Astrocyte (in vitro differentiated cells and primary cell): ENCODE measurements around the gene GNG12. TPM values are rescaled to one million over a fixed set of nuclear protein-coding genes. Genes with fewer than 3 reads are reported as not detected.
A peak's percentile ranks its signal among the peaks of the same experiment; 100 is the strongest.

Experiments
- DNase-seq: peaks from one replicate; pipeline ENCODE4 v3.0.0-alpha.2; 2010; ENCODE audit warnings: low read depth
- FAIRE-seq: peaks from 2 replicates; lab custom pipeline; 2011; peaks lifted over from hg19 to GRCh38; lab: Jason Lieb, UNC
- H2AFZ ChIP-seq: 2 replicates; pipeline ENCODE4 v1.6.0; 2012; ENCODE audit warnings: low read depth, low read length, inconsistent platforms
- H3K27ac ChIP-seq: 2 replicates; pipeline ENCODE4 v1.5.1; 2011; ENCODE audit warnings: low read depth, low read length, inconsistent platforms
- H3K27me3 ChIP-seq: 2 replicates; pipeline ENCODE4 v1.6.0; 2011; ENCODE audit warnings: low read length, inconsistent platforms; ENCODE audit not compliant: insufficient read depth
- H3K36me3 ChIP-seq: 2 replicates; pipeline ENCODE4 v1.5.1; 2011; ENCODE audit warnings: low read length, inconsistent platforms; ENCODE audit not compliant: insufficient read depth
- H3K4me1 ChIP-seq: 2 replicates; pipeline ENCODE4 v1.5.1; 2011; ENCODE audit warnings: low read length, inconsistent platforms; ENCODE audit not compliant: insufficient read depth
- H3K4me2 ChIP-seq: 2 replicates; pipeline ENCODE4 v1.6.0; 2012; ENCODE audit warnings: low read length, inconsistent platforms
- H3K4me3 ChIP-seq: 2 replicates; pipeline ENCODE4 v1.5.1; 2011; ENCODE audit warnings: low read depth, mild to moderate bottlenecking, low read length, inconsistent platforms; ENCODE audit not compliant: insufficient read depth
- H3K79me2 ChIP-seq: 2 replicates; pipeline ENCODE4 v1.6.0; 2012; ENCODE audit warnings: mild to moderate bottlenecking, low read length, inconsistent platforms; ENCODE audit not compliant: insufficient read depth
- H3K9ac ChIP-seq: 2 replicates; pipeline ENCODE4 v1.6.0; 2012; ENCODE audit warnings: mild to moderate bottlenecking, low read length, inconsistent platforms
- H3K9me3 ChIP-seq: 2 replicates; pipeline ENCODE4 v1.5.1; 2012; ENCODE audit warnings: low read depth, mild to moderate bottlenecking, low read length, inconsistent platforms; ENCODE audit not compliant: insufficient read depth
- H4K20me1 ChIP-seq: 2 replicates; pipeline ENCODE4 v1.6.0; 2012; ENCODE audit warnings: low read length, inconsistent platforms; ENCODE audit not compliant: insufficient read depth
- H3K27ac Mint-ChIP-seq: one replicate; pipeline ENCODE4 v1.8.0; 2021; ENCODE audit warnings: mild to moderate bottlenecking, mixed read lengths; ENCODE audit not compliant: unreplicated experiment
- H3K27me3 Mint-ChIP-seq: one replicate; pipeline ENCODE4 v1.8.0; 2021; ENCODE audit warnings: low read depth, mixed read lengths; ENCODE audit not compliant: unreplicated experiment
- H3K36me3 Mint-ChIP-seq: one replicate; pipeline ENCODE4 v1.8.0; 2021; ENCODE audit warnings: low read depth, mixed read lengths; ENCODE audit not compliant: unreplicated experiment
- H3K4me1 Mint-ChIP-seq: one replicate; pipeline ENCODE4 v1.8.0; 2021; ENCODE audit warnings: low read depth, mixed read lengths; ENCODE audit not compliant: unreplicated experiment
- H3K4me3 Mint-ChIP-seq: one replicate; pipeline ENCODE4 v1.8.0; 2021; ENCODE audit warnings: mild to moderate bottlenecking, moderate library complexity, mixed read lengths; ENCODE audit not compliant: unreplicated experiment
- H3K9me3 Mint-ChIP-seq: one replicate; pipeline ENCODE4 v1.8.0; 2021; ENCODE audit warnings: mild to moderate bottlenecking, mixed read lengths; ENCODE audit not compliant: unreplicated experiment
- CTCF ChIP-seq: IDR thresholded peaks from 2 replicates; pipeline ENCODE4 v1.5.1; 2011; ENCODE audit warnings: low read depth, mild to moderate bottlenecking, inconsistent platforms, low read length, moderate library complexity; ENCODE audit not compliant: insufficient read depth
- EZH2 ChIP-seq: IDR thresholded peaks from 2 replicates; pipeline ENCODE4 v1.6.1; 2012; ENCODE audit warnings: mild to moderate bottlenecking, low read length, inconsistent platforms; ENCODE audit not compliant: insufficient read depth
- total RNA-seq: library from RNA; stranded (reverse); gene quantifications from 2 replicates; pipeline ENCODE4 v1.2.1, GENCODE V29; 2021

The GNG12 gene
- total RNA-seq, 1 donor from 2014 or later, result 101 TPM

- Mint-ChIP-seq H3K4me3 (no peak overlapping the region), H3K27ac (no peak overlapping the region), H3K36me3 (no peaks in the 10 kb centered on the region), H3K9me3 (no peaks in the 10 kb centered on the region), H3K4me1 (peaks cover 24% of the 10 kb centered on the region), H3K27me3 (no peaks in the 10 kb centered on the region)
- H3K27ac ChIP-seq, result no peak overlapping the region
- H3K36me3 ChIP-seq, result no peaks in the 10 kb centered on the region
- H2AFZ ChIP-seq, result no peak overlapping the region
- no peak overlapping the region for H3K4me2 ChIP-seq
- TF ChIP-seq EZH2 (no peak), CTCF (no peak)
- peaks cover 29% of the 10 kb centered on the region for H3K79me2 ChIP-seq
- no peaks in the 10 kb centered on the region for H3K27me3 ChIP-seq
- DNase-seq, result no peak
- H3K9ac ChIP-seq, result no peak overlapping the region
- H4K20me1 ChIP-seq, result peaks cover 6% of the 10 kb centered on the region
- H3K9me3 ChIP-seq, result no peaks in the 10 kb centered on the region
- H3K4me1 ChIP-seq, result peaks cover 43% of the 10 kb centered on the region
- H3K4me3 ChIP-seq, result no peak overlapping the region
- FAIRE-seq, result no peak
These were observed 2.6 kb upstream of the GNG12 start for GRCh38 chr1:67835663-67836452.

- H3K36me3 ChIP-seq, result peaks cover 3% of the 10 kb centered on the region
- DNase-seq (no peak), FAIRE-seq (no peak)
- H3K9me3 Mint-ChIP-seq, result no peaks in the 10 kb centered on the region
- H3K4me1 ChIP-seq, result peaks cover 38% of the 10 kb centered on the region
- H3K9ac ChIP-seq, result no peak overlapping the region
- no peak overlapping the region for H3K4me3 ChIP-seq
- H3K79me2 ChIP-seq, result peaks cover 44% of the 10 kb centered on the region
- no peak overlapping the region for H2AFZ ChIP-seq
- no peaks in the 10 kb centered on the region for H3K9me3 ChIP-seq
- TF ChIP-seq CTCF, result no peak
- no peak for TF ChIP-seq EZH2
- no peaks in the 10 kb centered on the region for H3K27me3 ChIP-seq
- H3K4me3 Mint-ChIP-seq, result peak overlapping the region; percentile 94
- H3K36me3 Mint-ChIP-seq, result no peaks in the 10 kb centered on the region
- H4K20me1 ChIP-seq, result peaks cover 20% of the 10 kb centered on the region
- H3K27ac Mint-ChIP-seq, result peak overlapping the region; percentile 27
- H3K27ac ChIP-seq, result no peak overlapping the region
- H3K4me1 Mint-ChIP-seq, result peaks cover 12% of the 10 kb centered on the region
- peak overlapping the region; percentile 97 for H3K4me2 ChIP-seq
- H3K27me3 Mint-ChIP-seq, result no peaks in the 10 kb centered on the region
These were observed 1.1 kb upstream of the GNG12 start for GRCh38 chr1:67834246-67834877.

- H3K9ac ChIP-seq, result peak overlapping the region; percentile 97
- H3K9me3 ChIP-seq, result no peaks in the 10 kb centered on the region
- Mint-ChIP-seq H3K4me3 (peak overlapping the region; percentile 94), H3K9me3 (no peaks in the 10 kb centered on the region), H3K27me3 (no peaks in the 10 kb centered on the region), H3K36me3 (no peaks in the 10 kb centered on the region), H3K27ac (no peak overlapping the region), H3K4me1 (peaks cover 9% of the 10 kb centered on the region)
- peak overlapping the region; percentile 97 for H3K4me2 ChIP-seq
- no peak for TF ChIP-seq CTCF
- no peak for TF ChIP-seq EZH2
- H3K79me2 ChIP-seq, result peaks cover 52% of the 10 kb centered on the region
- peaks cover 33% of the 10 kb centered on the region for H3K4me1 ChIP-seq
- peak overlapping the region; percentile 64 for H2AFZ ChIP-seq
- no peak for FAIRE-seq
- H3K27me3 ChIP-seq, result no peaks in the 10 kb centered on the region
- peaks cover 6% of the 10 kb centered on the region for H3K36me3 ChIP-seq
- peak overlapping the region; percentile 84 for H3K27ac ChIP-seq
- peak overlapping the region; percentile 96 for H3K4me3 ChIP-seq
- peak; percentile 61 for DNase-seq
- H4K20me1 ChIP-seq, result peaks cover 27% of the 10 kb centered on the region
These were observed 304 bp upstream of the GNG12 start for GRCh38 chr1:67833602-67833940.
